OCI-M2 (cell line): ENCODE measurements around the gene RGS9BP.
"Not testable (repeated sequence)": the region's sequence is repeated elsewhere in the genome, so short reads cannot be mapped to it uniquely, and the experiment has no call there.

Source experiments
- DNase-seq: peaks from one replicate; lab custom pipeline; 2025; ENCODE audit not compliant: unreplicated experiment; lab: John Stamatoyannopoulos, UW

RGS9BP gene

GRCh38 chr19:32694851-32695250 lies 19.2 kb downstream of the RGS9BP start:
- not testable (repeated sequence) for DNase-seq

- not testable (repeated sequence) for DNase-seq
Measured at GRCh38 chr19:32695506-32695905, 19.9 kb downstream of the RGS9BP start.

- not testable (repeated sequence) for DNase-seq
Measured at GRCh38 chr19:32696771-32697170, 21.1 kb downstream of the RGS9BP start.

- not testable (repeated sequence) for DNase-seq
Measured at GRCh38 chr19:32700129-32700528, 24.5 kb downstream of the RGS9BP start.

GRCh38 chr19:32702010-32702409 lies 26.4 kb downstream of the RGS9BP start:
- no peak for DNase-seq

- DNase-seq: not testable (repeated sequence)
Measured at GRCh38 chr19:32704006-32704405, 28.4 kb downstream of the RGS9BP start.

GRCh38 chr19:32708457-32708856 lies 32.8 kb downstream of the RGS9BP start:
- DNase-seq: no peak

- DNase-seq: no peak
Measured at GRCh38 chr19:32709032-32709431, 33.4 kb downstream of the RGS9BP start.

GRCh38 chr19:32711747-32712146 lies 36.1 kb downstream of the RGS9BP start:
- DNase-seq: no peak

GRCh38 chr19:32716203-32716602 lies 40.6 kb downstream of the RGS9BP start:
- DNase-seq: not testable (repeated sequence)

GRCh38 chr19:32717496-32717895 lies 41.8 kb downstream of the RGS9BP start:
- no peak for DNase-seq

GRCh38 chr19:32718286-32718685 lies 42.6 kb downstream of the RGS9BP start:
- DNase-seq: no peak

GRCh38 chr19:32719611-32720059 lies 44.0 kb downstream of the RGS9BP start, which contains the start of gene TDRD12:
Gene TDRD12, plus strand, starts transcription at chr19:32719767. Its CDS starts 306 bp downstream, at chr19:32720073.
- no peak for DNase-seq

- DNase-seq: no peak
Measured at GRCh38 chr19:32720216-32720935, 44.7 kb downstream of the RGS9BP start.

GRCh38 chr19:32720936-32721250 lies 45.2 kb downstream of the RGS9BP start:
- DNase-seq: no peak
